ENCODE results near the gene HES2.

GRCh38 chr1:6426277-6426971, 6.7 kb upstream of the HES2 start:
- TF ChIP-seq, protein P1, sequence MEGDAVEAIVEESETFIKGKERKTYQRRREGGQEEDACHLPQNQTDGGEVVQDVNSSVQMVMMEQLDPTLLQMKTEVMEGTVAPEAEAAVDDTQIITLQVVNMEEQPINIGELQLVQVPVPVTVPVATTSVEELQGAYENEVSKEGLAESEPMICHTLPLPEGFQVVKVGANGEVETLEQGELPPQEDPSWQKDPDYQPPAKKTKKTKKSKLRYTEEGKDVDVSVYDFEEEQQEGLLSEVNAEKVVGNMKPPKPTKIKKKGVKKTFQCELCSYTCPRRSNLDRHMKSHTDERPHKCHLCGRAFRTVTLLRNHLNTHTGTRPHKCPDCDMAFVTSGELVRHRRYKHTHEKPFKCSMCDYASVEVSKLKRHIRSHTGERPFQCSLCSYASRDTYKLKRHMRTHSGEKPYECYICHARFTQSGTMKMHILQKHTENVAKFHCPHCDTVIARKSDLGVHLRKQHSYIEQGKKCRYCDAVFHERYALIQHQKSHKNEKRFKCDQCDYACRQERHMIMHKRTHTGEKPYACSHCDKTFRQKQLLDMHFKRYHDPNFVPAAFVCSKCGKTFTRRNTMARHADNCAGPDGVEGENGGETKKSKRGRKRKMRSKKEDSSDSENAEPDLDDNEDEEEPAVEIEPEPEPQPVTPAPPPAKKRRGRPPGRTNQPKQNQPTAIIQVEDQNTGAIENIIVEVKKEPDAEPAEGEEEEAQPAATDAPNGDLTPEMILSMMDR (IDR thresholded peaks at IDR 0.05; ENCODE audit: insufficient read depth, low read length) = no peak
- TF ChIP-seq REST (IDR thresholded peaks at IDR 0.05; ENCODE audit: insufficient replicate concordance, low read depth) = no peak
- no peak for TF ChIP-seq GABPA (IDR thresholded peaks at IDR 0.05; ENCODE audit: low read depth)
